Measurements from ENCODE around the gene C1orf21.
"Not testable (repeated sequence)": the region's sequence is repeated elsewhere in the genome, so short reads cannot be mapped to it uniquely, and the experiment has no call there.

The C1orf21 gene

GRCh38 chr1:184610876-184611595 lies 224.2 kb downstream of the C1orf21 start:
- DNase-seq (ENCODE audit: low spot score) = no peak
- TF ChIP-seq CTCF (IDR thresholded peaks at IDR 0.05; ENCODE audit: borderline replicate concordance, control extremely low read depth, extremely low read depth, insufficient read depth, missing control alignments) = no peak
- in situ Hi-C loops (cut with MboI; ENCODE audit: low sequenced_read_pairs, unreplicated experiment) = no loop called here

GRCh38 chr1:184612229-184612628 lies 225.4 kb downstream of the C1orf21 start:
- in situ Hi-C loops (cut with MboI; ENCODE audit: low sequenced_read_pairs, unreplicated experiment) = not testable (repeated sequence)

GRCh38 chr1:184614667-184615066 lies 227.8 kb downstream of the C1orf21 start:
- TF ChIP-seq CTCF (IDR thresholded peaks at IDR 0.05; ENCODE audit: borderline replicate concordance, control extremely low read depth, extremely low read depth, insufficient read depth, missing control alignments) = no peak
- in situ Hi-C loops (cut with MboI; ENCODE audit: low sequenced_read_pairs, unreplicated experiment) = no loop called here
- no peak for DNase-seq (ENCODE audit: low spot score)

More at GRCh38 chr1:184612229-184612628, 225.4 kb downstream of the C1orf21 start:
- not testable (repeated sequence) for DNase-seq (ENCODE audit: low spot score)

- no peak for DNase-seq (ENCODE audit: low spot score)
- in situ Hi-C loops (cut with MboI; ENCODE audit: low sequenced_read_pairs, unreplicated experiment) = no loop called here
- no peak for TF ChIP-seq CTCF (IDR thresholded peaks at IDR 0.05; ENCODE audit: borderline replicate concordance, control extremely low read depth, extremely low read depth, insufficient read depth, missing control alignments)
Observed at GRCh38 chr1:184615301-184615700, 228.5 kb downstream of the C1orf21 start.

- no peak for TF ChIP-seq CTCF (IDR thresholded peaks at IDR 0.05; ENCODE audit: borderline replicate concordance, control extremely low read depth, extremely low read depth, insufficient read depth, missing control alignments)
- no peak for DNase-seq (ENCODE audit: low spot score)
- in situ Hi-C loops (cut with MboI; ENCODE audit: low sequenced_read_pairs, unreplicated experiment) = no loop called here
Observed at GRCh38 chr1:184616504-184616903, 229.7 kb downstream of the C1orf21 start.

GRCh38 chr1:184617433-184618029 lies 230.7 kb downstream of the C1orf21 start:
- in situ Hi-C loops (cut with MboI; ENCODE audit: low sequenced_read_pairs, unreplicated experiment) = no loop called here

More at GRCh38 chr1:184617433-184618029, 230.7 kb downstream of the C1orf21 start:
- TF ChIP-seq CTCF (IDR thresholded peaks at IDR 0.05; ENCODE audit: borderline replicate concordance, control extremely low read depth, extremely low read depth, insufficient read depth, missing control alignments) = no peak
- no peak for DNase-seq (ENCODE audit: low spot score)
